Measurements from ENCODE around the gene WNK2.
"Not testable (repeated sequence)": the region's sequence is repeated elsewhere in the genome, so short reads cannot be mapped to it uniquely, and the experiment has no call there.

The WNK2 gene

GRCh38 chr9:93353413-93354310, 169.7 kb downstream of the WNK2 start:
- not testable (repeated sequence) for DNase-seq

GRCh38 chr9:93354451-93354850, 170.5 kb downstream of the WNK2 start:
- DNase-seq: no peak

DNA sequence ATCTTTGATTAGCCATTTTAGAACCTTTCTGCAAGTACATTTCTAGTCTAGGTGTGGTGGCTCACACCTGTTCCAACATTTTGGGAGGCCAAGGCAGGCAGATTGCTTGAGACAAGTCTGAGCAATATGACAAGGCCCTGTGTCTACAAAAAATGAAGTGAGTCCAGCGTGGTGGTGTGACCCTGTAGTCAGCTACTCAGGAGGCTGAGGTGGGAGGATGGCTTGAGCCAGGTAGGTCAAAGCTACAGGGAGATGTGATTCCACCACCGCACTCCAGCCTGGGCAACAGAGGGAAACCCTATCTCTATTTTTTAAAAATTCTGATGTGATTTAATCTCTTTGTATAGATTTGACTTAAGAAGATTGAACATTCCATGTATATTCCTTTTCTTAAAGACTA, 171.9 kb downstream of the WNK2 start:
- no peak for DNase-seq

GRCh38 chr9:93357649-93358048, 173.7 kb downstream of the WNK2 start:
- DNase-seq: no peak

DNA sequence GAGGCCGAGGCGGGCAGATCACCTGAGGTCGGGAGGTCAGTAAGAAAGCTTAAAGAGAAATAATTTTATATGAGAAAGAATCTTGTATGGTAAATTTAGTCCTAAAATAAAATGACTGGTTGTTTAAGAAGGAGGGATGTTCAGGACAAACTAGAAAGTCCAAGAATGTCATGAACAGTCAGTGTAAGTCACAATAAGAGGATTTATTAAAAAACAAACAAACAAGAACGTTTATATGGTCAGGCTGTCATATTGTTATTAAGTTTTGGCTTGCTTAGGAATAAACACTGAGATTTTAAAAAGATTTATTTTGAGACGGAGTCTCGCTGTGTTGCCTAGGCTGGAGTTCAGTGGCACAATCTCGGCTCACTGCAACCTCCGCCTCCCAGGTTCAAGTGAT, 176.0 kb downstream of the WNK2 start:
- DNase-seq: not testable (repeated sequence)

GRCh38 chr9:93361995-93362394, 178.1 kb downstream of the WNK2 start:
- DNase-seq: no peak

GRCh38 chr9:93364734-93365426, 180.9 kb downstream of the WNK2 start:
- DNase-seq: no peak

DNA sequence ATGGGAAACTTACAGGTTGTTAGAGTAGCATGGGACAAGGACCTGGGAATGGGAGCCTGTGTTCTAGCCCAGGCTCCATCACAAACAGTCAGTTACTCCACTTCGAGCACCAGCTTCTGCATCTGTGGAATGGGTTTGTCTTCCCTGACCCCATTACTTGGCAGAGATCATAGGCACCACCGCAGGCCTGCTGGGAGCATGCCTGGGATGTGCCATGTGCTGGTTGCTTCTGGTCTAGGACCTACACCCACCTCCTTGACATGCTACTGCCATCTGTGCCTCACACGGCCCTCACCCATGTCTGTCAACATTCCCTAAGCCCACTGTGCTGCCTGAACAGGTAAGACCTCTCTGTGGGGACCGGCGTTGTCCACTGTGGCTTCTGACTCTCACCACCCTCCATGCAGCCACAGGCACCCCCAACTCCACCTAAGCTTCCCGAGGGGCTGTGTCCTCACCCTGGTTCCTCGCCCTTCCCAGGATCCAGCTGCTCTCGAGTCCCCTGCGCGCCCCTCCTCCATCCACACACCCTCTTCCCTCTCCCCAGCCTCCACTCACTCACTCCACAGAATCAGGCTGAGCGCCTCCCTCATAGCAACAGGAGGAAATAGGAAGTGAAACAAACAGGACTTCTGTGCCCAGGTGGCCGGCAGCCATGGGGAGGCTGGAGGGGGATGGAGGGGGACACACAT, 181.6 kb downstream of the WNK2 start:
- no peak for DNase-seq

GRCh38 chr9:93366119-93366447, 182.1 kb downstream of the WNK2 start:
- DNase-seq: no peak

DNA sequence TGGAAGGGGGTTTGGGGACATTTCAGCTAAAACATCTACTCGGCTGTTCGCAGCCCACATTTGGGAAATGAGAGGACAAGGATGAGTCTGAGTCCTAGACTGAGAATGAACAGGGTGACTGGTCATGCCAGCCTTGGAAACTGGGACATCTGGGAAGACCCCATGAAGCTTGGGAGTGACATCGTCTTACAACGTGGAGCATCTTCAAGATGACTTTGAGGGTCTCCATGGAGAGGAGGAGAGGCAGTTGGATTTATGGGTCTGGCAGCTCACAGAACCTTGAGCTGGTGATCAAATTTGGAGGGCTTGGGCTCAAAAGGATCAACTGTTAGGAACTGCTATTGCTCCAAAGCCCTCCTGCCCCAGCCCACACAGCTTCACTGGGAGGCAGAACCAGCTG, 182.5 kb downstream of the WNK2 start:
- DNase-seq: not testable (repeated sequence)

DNA sequence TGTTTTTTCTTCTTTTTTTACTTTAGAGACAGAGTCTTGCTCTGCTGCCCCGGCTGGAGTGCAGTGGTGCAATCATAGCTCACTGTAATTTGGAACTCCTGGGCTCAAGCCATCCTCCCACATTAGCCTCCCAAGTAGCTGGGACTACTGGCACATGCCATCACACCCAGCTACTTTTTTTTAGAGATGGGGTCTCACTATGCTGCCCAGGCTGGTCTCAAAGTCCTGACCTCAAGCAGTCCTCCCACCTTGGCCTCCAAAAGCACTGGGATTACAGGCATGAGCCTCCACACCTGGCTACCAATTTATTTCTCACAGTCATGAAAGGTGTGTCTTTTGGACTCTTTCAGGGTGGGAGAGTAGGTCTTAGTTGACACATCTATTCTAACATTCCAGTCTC, 184.5 kb downstream of the WNK2 start:
- DNase-seq: no peak

- no peak for DNase-seq
Measured at GRCh38 chr9:93369686-93370085, 185.7 kb downstream of the WNK2 start.
